GM12875 (cell line): ENCODE results near the gene GINS1.

Experiments used
- H3K4me3 ChIP-seq: one replicate; pipeline ENCODE4 v1.5.1; 2011; ENCODE audit warnings: low read depth, low read length, control low read depth
- CTCF ChIP-seq: IDR thresholded peaks from 2 replicates; pipeline ENCODE4 v1.5.1; 2011; ENCODE audit warnings: low read depth, mild to moderate bottlenecking, control low read depth, inconsistent platforms, low read length, moderate library complexity, borderline replicate concordance; ENCODE audit not compliant: insufficient read depth

Gene GINS1

GRCh38 chr20:25454153-25454900 lies 46.9 kb downstream of the GINS1 start:
- H3K4me3 ChIP-seq, result no peak overlapping the region
- TF ChIP-seq CTCF, result no peak

GRCh38 chr20:25457886-25458680 lies 50.6 kb downstream of the GINS1 start:
- no peak overlapping the region for H3K4me3 ChIP-seq
- no peak for TF ChIP-seq CTCF

GRCh38 chr20:25459111-25459830 lies 51.8 kb downstream of the GINS1 start:
- no peak for TF ChIP-seq CTCF
- H3K4me3 ChIP-seq, result no peak overlapping the region

- H3K4me3 ChIP-seq, result no peak overlapping the region
- no peak for TF ChIP-seq CTCF
Measured at GRCh38 chr20:25459916-25460535, 52.6 kb downstream of the GINS1 start.

- no peak overlapping the region for H3K4me3 ChIP-seq
Measured at GRCh38 chr20:25460566-25461280, 53.2 kb downstream of the GINS1 start.

More at GRCh38 chr20:25460566-25461280, 53.2 kb downstream of the GINS1 start:
- TF ChIP-seq CTCF, result no peak
